Measurements from ENCODE around the gene GPR39.
"Not testable (repeated sequence)": the region's sequence is repeated elsewhere in the genome, so short reads cannot be mapped to it uniquely, and the experiment has no call there.

The GPR39 gene

GRCh38 chr2:132517386-132517785, 100.8 kb downstream of the GPR39 start:
- no peak for DNase-seq

GRCh38 chr2:132518302-132518701, 101.7 kb downstream of the GPR39 start:
- DNase-seq, result no peak

- no peak for DNase-seq
These were observed 103.0 kb downstream of the GPR39 start for GRCh38 chr2:132519566-132519965.

GRCh38 chr2:132521341-132521740, 104.7 kb downstream of the GPR39 start:
- DNase-seq, result no peak

GRCh38 chr2:132522901-132523300, 106.3 kb downstream of the GPR39 start:
- no peak for DNase-seq

- not testable (repeated sequence) for DNase-seq
These were observed 120.5 kb downstream of the GPR39 start for GRCh38 chr2:132537061-132537460.

GRCh38 chr2:132538331-132538855, 121.8 kb downstream of the GPR39 start:
- no peak for DNase-seq

- no peak for DNase-seq
These were observed 123.6 kb downstream of the GPR39 start for GRCh38 chr2:132540166-132540565.

GRCh38 chr2:132542953-132543569, 126.5 kb downstream of the GPR39 start:
- no peak for DNase-seq

- DNase-seq, result no peak
These were observed 127.5 kb downstream of the GPR39 start for GRCh38 chr2:132544006-132544630.

GRCh38 chr2:132547090-132547687, 130.6 kb downstream of the GPR39 start:
- DNase-seq, result no peak

- DNase-seq, result no peak
These were observed 133.5 kb downstream of the GPR39 start for GRCh38 chr2:132549935-132550670.

GRCh38 chr2:132550946-132551345, 134.3 kb downstream of the GPR39 start:
- DNase-seq, result no peak

GRCh38 chr2:132557694-132558093, 141.1 kb downstream of the GPR39 start:
- no peak for DNase-seq

- DNase-seq, result no peak
These were observed 142.7 kb downstream of the GPR39 start for GRCh38 chr2:132559326-132559725.

GRCh38 chr2:132559921-132560320, 143.3 kb downstream of the GPR39 start:
- DNase-seq, result no peak

GRCh38 chr2:132560562-132560961, 144.0 kb downstream of the GPR39 start:
- no peak for DNase-seq

GRCh38 chr2:132562245-132562644, 145.6 kb downstream of the GPR39 start:
- no peak for DNase-seq

- DNase-seq, result no peak
These were observed 147.5 kb downstream of the GPR39 start for GRCh38 chr2:132564065-132564464.

- DNase-seq, result no peak
These were observed 149.8 kb downstream of the GPR39 start for GRCh38 chr2:132566379-132566778.

GRCh38 chr2:132567682-132568081, 151.1 kb downstream of the GPR39 start:
- no peak for DNase-seq

- DNase-seq, result no peak
These were observed 152.1 kb downstream of the GPR39 start for GRCh38 chr2:132568656-132569055.

- DNase-seq, result no peak
These were observed 156.9 kb downstream of the GPR39 start for GRCh38 chr2:132573444-132574007.

Data from stimulated activated naive CD4-positive, alpha-beta T cell treated with Interleukin-2 at 50 U/mL for 16 hours (primary cell).